Measurements from ENCODE around the gene ROCK2. TPM values are rescaled to one million over a fixed set of nuclear protein-coding genes. Genes with fewer than 3 reads are reported as not detected.

Gene ROCK2
- total and polyA plus RNA-seq, 2 of the 13 experiments (the other 11 are each of a cell fraction or from before 2014, with no cell fraction given) = 38.1 to 119 TPM

DNA sequence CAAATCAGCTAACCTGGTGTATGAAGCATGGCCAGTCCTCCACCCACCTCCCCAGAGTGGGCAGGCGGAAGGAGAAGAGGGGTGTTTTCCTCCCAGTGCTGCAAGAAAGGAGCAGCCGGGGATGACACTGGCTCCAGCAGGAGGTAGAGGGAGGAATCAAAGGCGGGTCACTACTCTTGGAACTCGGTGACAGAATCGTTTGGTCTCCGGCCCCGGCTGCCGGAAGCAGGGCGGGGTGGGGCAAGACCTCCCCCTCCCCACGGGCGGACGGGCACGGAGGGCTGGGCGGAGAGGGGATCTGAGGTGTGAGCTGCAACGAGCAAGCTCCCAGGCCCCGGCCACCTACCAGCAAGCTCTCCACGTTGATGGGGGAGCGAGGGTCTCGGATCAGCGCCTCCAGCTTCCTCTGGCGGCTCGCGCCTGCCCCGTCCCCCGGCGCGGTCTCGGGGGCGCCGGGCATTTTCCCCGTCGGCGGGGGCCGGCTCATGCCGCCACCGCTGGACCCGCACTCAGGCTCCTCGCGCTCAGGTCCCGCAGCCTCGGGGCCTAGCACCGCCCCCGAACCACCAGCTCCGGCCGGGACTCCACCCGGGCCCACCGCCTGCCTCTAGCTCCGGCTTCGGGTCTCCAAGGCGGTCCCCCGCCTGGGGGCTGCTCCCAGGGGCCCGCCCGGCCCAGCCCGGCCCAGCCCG is 640 bp downstream of the ROCK2 start (continued):
- TF ChIP-seq, protein P1, sequence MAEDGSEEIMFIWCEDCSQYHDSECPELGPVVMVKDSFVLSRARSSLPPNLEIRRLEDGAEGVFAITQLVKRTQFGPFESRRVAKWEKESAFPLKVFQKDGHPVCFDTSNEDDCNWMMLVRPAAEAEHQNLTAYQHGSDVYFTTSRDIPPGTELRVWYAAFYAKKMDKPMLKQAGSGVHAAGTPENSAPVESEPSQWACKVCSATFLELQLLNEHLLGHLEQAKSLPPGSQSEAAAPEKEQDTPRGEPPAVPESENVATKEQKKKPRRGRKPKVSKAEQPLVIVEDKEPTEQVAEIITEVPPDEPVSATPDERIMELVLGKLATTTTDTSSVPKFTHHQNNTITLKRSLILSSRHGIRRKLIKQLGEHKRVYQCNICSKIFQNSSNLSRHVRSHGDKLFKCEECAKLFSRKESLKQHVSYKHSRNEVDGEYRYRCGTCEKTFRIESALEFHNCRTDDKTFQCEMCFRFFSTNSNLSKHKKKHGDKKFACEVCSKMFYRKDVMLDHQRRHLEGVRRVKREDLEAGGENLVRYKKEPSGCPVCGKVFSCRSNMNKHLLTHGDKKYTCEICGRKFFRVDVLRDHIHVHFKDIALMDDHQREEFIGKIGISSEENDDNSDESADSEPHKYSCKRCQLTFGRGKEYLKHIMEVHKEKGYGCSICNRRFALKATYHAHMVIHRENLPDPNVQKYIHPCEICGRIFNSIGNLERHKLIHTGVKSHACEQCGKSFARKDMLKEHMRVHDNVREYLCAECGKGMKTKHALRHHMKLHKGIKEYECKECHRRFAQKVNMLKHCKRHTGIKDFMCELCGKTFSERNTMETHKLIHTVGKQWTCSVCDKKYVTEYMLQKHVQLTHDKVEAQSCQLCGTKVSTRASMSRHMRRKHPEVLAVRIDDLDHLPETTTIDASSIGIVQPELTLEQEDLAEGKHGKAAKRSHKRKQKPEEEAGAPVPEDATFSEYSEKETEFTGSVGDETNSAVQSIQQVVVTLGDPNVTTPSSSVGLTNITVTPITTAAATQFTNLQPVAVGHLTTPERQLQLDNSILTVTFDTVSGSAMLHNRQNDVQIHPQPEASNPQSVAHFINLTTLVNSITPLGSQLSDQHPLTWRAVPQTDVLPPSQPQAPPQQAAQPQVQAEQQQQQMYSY (CRISPR knock-in tag; IDR thresholded peaks at IDR 0.05) = 0 out of 2 replicates have a peak, but pooled peaks have one; percentile 34
- TF ChIP-seq PRPF4 (IDR thresholded peaks at IDR 0.05; ENCODE audit: low read depth, low read length, poor library complexity, severe bottlenecking) = no peak
- no peak for TF ChIP-seq ZNF251 (CRISPR knock-in tag; IDR thresholded peaks at IDR 0.05)
- peak; percentile 86 for TF ChIP-seq RBM39 (IDR thresholded peaks at IDR 0.05; ENCODE audit: low read depth, low read length, poor library complexity, severe bottlenecking)
- TF ChIP-seq GATAD2A (CRISPR knock-in tag; IDR thresholded peaks at IDR 0.05) = peak; percentile 78; the same call in 1 of the 2 replicates
- TF ChIP-seq YY1 (IDR thresholded peaks at IDR 0.05; ENCODE audit: insufficient read depth, insufficient replicate concordance, low read depth, low read length) = peak; percentile 59
- TF ChIP-seq, protein P2, sequence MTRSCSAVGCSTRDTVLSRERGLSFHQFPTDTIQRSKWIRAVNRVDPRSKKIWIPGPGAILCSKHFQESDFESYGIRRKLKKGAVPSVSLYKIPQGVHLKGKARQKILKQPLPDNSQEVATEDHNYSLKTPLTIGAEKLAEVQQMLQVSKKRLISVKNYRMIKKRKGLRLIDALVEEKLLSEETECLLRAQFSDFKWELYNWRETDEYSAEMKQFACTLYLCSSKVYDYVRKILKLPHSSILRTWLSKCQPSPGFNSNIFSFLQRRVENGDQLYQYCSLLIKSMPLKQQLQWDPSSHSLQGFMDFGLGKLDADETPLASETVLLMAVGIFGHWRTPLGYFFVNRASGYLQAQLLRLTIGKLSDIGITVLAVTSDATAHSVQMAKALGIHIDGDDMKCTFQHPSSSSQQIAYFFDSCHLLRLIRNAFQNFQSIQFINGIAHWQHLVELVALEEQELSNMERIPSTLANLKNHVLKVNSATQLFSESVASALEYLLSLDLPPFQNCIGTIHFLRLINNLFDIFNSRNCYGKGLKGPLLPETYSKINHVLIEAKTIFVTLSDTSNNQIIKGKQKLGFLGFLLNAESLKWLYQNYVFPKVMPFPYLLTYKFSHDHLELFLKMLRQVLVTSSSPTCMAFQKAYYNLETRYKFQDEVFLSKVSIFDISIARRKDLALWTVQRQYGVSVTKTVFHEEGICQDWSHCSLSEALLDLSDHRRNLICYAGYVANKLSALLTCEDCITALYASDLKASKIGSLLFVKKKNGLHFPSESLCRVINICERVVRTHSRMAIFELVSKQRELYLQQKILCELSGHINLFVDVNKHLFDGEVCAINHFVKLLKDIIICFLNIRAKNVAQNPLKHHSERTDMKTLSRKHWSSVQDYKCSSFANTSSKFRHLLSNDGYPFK (CRISPR knock-in tag; IDR thresholded peaks at IDR 0.05; ENCODE audit: borderline replicate concordance) = peak; percentile 67; the same call in 1 of the 2 replicates
- peak; percentile 92; the same call in 1 of the 2 replicates for TF ChIP-seq MED13 (CRISPR knock-in tag; IDR thresholded peaks at IDR 0.05)
- TF ChIP-seq CENPT (CRISPR knock-in tag; IDR thresholded peaks at IDR 0.05; ENCODE audit: low read depth) = 0 out of 2 replicates have a peak, but pooled peaks have one; percentile 15
- TF ChIP-seq, protein P3, sequence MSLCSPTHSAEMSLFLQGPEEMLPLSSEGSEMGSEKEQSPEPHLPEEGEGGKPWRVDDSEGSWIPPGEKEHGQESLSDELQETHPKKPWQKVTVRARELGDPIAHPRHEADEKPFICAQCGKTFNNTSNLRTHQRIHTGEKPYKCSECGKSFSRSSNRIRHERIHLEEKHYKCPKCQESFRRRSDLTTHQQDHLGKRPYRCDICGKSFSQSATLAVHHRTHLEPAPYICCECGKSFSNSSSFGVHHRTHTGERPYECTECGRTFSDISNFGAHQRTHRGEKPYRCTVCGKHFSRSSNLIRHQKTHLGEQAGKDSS (CRISPR knock-in tag; IDR thresholded peaks at IDR 0.05; ENCODE audit: borderline replicate concordance, low read depth) = peak; percentile 66; the same call in 1 of the 2 replicates
- TF ChIP-seq, protein P4, sequence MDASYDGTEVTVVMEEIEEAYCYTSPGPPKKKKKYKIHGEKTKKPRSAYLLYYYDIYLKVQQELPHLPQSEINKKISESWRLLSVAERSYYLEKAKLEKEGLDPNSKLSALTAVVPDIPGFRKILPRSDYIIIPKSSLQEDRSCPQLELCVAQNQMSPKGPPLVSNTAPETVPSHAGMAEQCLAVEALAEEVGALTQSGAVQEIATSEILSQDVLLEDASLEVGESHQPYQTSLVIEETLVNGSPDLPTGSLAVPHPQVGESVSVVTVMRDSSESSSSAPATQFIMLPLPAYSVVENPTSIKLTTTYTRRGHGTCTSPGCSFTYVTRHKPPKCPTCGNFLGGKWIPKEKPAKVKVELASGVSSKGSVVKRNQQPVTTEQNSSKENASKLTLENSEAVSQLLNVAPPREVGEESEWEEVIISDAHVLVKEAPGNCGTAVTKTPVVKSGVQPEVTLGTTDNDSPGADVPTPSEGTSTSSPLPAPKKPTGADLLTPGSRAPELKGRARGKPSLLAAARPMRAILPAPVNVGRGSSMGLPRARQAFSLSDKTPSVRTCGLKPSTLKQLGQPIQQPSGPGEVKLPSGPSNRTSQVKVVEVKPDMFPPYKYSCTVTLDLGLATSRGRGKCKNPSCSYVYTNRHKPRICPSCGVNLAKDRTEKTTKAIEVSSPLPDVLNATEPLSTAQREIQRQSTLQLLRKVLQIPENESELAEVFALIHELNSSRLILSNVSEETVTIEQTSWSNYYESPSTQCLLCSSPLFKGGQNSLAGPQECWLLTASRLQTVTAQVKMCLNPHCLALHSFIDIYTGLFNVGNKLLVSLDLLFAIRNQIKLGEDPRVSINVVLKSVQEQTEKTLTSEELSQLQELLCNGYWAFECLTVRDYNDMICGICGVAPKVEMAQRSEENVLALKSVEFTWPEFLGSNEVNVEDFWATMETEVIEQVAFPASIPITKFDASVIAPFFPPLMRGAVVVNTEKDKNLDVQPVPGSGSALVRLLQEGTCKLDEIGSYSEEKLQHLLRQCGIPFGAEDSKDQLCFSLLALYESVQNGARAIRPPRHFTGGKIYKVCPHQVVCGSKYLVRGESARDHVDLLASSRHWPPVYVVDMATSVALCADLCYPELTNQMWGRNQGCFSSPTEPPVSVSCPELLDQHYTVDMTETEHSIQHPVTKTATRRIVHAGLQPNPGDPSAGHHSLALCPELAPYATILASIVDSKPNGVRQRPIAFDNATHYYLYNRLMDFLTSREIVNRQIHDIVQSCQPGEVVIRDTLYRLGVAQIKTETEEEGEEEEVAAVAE (CRISPR knock-in tag; IDR thresholded peaks at IDR 0.05; ENCODE audit: borderline replicate concordance) = no peak
- 0 out of 2 replicates have a peak, but pooled peaks have one; percentile 18 for TF ChIP-seq ZFP1 (CRISPR knock-in tag; IDR thresholded peaks at IDR 0.05)
- peak; percentile 73; the same call in 1 of the 2 replicates for TF ChIP-seq CAMTA2 (CRISPR knock-in tag; IDR thresholded peaks at IDR 0.05; ENCODE audit: borderline replicate concordance)
- TF ChIP-seq, protein P5, sequence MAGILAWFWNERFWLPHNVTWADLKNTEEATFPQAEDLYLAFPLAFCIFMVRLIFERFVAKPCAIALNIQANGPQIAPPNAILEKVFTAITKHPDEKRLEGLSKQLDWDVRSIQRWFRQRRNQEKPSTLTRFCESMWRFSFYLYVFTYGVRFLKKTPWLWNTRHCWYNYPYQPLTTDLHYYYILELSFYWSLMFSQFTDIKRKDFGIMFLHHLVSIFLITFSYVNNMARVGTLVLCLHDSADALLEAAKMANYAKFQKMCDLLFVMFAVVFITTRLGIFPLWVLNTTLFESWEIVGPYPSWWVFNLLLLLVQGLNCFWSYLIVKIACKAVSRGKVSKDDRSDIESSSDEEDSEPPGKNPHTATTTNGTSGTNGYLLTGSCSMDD (CRISPR knock-in tag; IDR thresholded peaks at IDR 0.05) = no peak
- no peak for TF ChIP-seq DNMT1 (CRISPR knock-in tag; IDR thresholded peaks at IDR 0.05)

Measured in HepG2 (cell line).